SK-N-SH treated with all-trans-retinoic acid at 6 μM for 48 hours (cell line): ENCODE measurements around the gene TECRL.

Source experiments
- ESRRG ChIP-seq: fragments of 250-450 bp; sonication (Bioruptor Pico); IDR thresholded peaks from 2 replicates; pipeline ENCODE4 v1.6.1; 2021; ENCODE audit warnings: mild to moderate bottlenecking
- PPARA ChIP-seq: fragments of 250-450 bp; sonication (Bioruptor Pico); IDR thresholded peaks from 2 replicates; pipeline ENCODE4 v1.5.0; 2020; ENCODE audit warnings: mild to moderate bottlenecking, borderline replicate concordance
- RARB ChIP-seq: fragments of 250-450 bp; sonication (Bioruptor Pico); IDR thresholded peaks from 2 replicates; pipeline ENCODE4 v1.8.0; 2021; ENCODE audit warnings: mild to moderate bottlenecking, moderate library complexity
- TCF4 ChIP-seq: fragments of 250-450 bp; sonication (Bioruptor Pico); IDR thresholded peaks from 2 replicates; pipeline ENCODE4 v1.8.0; 2021; ENCODE audit warnings: mild to moderate bottlenecking, moderate library complexity, borderline replicate concordance
- TOX ChIP-seq: fragments of 250-450 bp; sonication (Bioruptor Pico); IDR thresholded peaks from 2 replicates; pipeline ENCODE4 v1.8.0; 2021; ENCODE audit warnings: mild to moderate bottlenecking, moderate library complexity, borderline replicate concordance
- TF ChIP-seq, protein P1 (sequence below): fragments of 250-450 bp; sonication (Bioruptor Pico); IDR thresholded peaks from 2 replicates; pipeline ENCODE4 v1.5.0; 2020; ENCODE audit warnings: mild to moderate bottlenecking, moderate library complexity
- TF ChIP-seq, protein P2 (sequence below): fragments of 250-450 bp; sonication (Bioruptor Pico); IDR thresholded peaks from 2 replicates; pipeline ENCODE4 v1.5.1; 2020; ENCODE audit warnings: low read depth, mild to moderate bottlenecking, moderate library complexity

DNA sequence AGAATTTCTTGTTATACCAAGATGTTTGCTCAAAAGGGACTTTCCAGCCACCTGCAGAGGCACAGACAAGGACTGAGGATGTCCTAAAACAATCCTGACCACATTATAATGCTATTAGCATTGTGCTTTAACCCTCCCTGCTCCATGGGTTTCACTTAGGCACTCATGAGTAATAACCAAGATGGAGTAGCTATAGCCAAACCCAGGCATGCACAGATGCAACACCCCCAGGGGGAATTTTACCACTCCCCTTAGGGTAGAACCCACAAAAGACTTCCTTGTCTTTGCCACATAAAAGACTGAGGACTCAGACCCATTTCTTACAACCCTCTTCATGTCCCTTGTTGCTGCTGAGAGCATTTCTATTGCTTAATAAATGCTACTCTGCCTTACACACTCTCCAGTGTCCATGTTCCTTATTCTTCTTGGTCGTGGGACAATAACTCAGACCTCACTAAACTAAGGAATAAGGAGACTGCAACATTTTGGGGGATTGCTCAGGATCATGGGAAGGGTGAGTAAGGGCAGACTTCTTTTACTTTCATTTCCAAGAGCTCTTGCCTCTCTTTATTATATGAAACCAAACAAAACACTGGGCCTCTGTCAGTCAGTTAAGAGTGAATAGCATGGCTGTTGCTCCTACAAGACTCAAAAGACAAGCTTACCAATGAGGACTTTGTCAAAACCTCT is 103.5 kb downstream of the TECRL start:
- TF ChIP-seq, protein P1, sequence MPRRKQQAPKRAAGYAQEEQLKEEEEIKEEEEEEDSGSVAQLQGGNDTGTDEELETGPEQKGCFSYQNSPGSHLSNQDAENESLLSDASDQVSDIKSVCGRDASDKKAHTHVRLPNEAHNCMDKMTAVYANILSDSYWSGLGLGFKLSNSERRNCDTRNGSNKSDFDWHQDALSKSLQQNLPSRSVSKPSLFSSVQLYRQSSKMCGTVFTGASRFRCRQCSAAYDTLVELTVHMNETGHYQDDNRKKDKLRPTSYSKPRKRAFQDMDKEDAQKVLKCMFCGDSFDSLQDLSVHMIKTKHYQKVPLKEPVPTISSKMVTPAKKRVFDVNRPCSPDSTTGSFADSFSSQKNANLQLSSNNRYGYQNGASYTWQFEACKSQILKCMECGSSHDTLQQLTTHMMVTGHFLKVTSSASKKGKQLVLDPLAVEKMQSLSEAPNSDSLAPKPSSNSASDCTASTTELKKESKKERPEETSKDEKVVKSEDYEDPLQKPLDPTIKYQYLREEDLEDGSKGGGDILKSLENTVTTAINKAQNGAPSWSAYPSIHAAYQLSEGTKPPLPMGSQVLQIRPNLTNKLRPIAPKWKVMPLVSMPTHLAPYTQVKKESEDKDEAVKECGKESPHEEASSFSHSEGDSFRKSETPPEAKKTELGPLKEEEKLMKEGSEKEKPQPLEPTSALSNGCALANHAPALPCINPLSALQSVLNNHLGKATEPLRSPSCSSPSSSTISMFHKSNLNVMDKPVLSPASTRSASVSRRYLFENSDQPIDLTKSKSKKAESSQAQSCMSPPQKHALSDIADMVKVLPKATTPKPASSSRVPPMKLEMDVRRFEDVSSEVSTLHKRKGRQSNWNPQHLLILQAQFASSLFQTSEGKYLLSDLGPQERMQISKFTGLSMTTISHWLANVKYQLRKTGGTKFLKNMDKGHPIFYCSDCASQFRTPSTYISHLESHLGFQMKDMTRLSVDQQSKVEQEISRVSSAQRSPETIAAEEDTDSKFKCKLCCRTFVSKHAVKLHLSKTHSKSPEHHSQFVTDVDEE (CRISPR knock-in tag), result no peak
- no peak for TF ChIP-seq TCF4 (CRISPR knock-in tag)
- TF ChIP-seq, protein P2, sequence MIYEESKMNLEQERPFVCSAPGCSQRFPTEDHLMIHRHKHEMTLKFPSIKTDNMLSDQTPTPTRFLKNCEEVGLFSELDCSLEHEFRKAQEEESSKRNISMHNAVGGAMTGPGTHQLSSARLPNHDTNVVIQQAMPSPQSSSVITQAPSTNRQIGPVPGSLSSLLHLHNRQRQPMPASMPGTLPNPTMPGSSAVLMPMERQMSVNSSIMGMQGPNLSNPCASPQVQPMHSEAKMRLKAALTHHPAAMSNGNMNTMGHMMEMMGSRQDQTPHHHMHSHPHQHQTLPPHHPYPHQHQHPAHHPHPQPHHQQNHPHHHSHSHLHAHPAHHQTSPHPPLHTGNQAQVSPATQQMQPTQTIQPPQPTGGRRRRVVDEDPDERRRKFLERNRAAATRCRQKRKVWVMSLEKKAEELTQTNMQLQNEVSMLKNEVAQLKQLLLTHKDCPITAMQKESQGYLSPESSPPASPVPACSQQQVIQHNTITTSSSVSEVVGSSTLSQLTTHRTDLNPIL, result no peak
- TF ChIP-seq PPARA (CRISPR knock-in tag), result no peak
- TF ChIP-seq TOX (CRISPR knock-in tag), result no peak
- TF ChIP-seq ESRRG, result no peak
- TF ChIP-seq RARB, result no peak
